Measurements from ENCODE around the gene NDRG4.
A peak's percentile ranks its signal among the peaks of the same experiment; 100 is the strongest.

NDRG4 gene

GRCh38 chr16:58499615-58500351, at the start of gene NDRG4:
Gene NDRG4 (plus strand): TSS chr16:58500143. CDS start chr16:58500249, 106 bp downstream.
- peak; percentile 22 for DNase-seq

GRCh38 chr16:58450590-58450989, 49.4 kb upstream of the NDRG4 start:
- no peak for DNase-seq

- DNase-seq: no peak
Observed at GRCh38 chr16:58451265-58451689, 48.7 kb upstream of the NDRG4 start.

- DNase-seq: no peak
Observed at GRCh38 chr16:58451945-58452401, 48.0 kb upstream of the NDRG4 start.

- no peak for DNase-seq
Observed at GRCh38 chr16:58452640-58453039, 47.3 kb upstream of the NDRG4 start.

- DNase-seq: no peak
Observed at GRCh38 chr16:58454178-58454577, 45.8 kb upstream of the NDRG4 start.

- DNase-seq: no peak
Observed at GRCh38 chr16:58454856-58455255, 45.1 kb upstream of the NDRG4 start.

GRCh38 chr16:58455750-58456149, 44.2 kb upstream of the NDRG4 start:
- DNase-seq: no peak

- DNase-seq: no peak
Observed at GRCh38 chr16:58456193-58456592, 43.8 kb upstream of the NDRG4 start.

GRCh38 chr16:58458606-58459343, 41.2 kb upstream of the NDRG4 start:
- DNase-seq: no peak

GRCh38 chr16:58459344-58460218, 40.4 kb upstream of the NDRG4 start:
- no peak for DNase-seq

- no peak for DNase-seq
Observed at GRCh38 chr16:58460219-58460610, 39.7 kb upstream of the NDRG4 start.

GRCh38 chr16:58461056-58461455, 38.9 kb upstream of the NDRG4 start:
- DNase-seq: no peak

GRCh38 chr16:58461640-58462039, 38.3 kb upstream of the NDRG4 start:
- DNase-seq: no peak

- DNase-seq: no peak
Observed at GRCh38 chr16:58462089-58462488, 37.9 kb upstream of the NDRG4 start.

- DNase-seq: no peak
Observed at GRCh38 chr16:58462499-58462996, 37.4 kb upstream of the NDRG4 start.

GRCh38 chr16:58462997-58463941, 36.7 kb upstream of the NDRG4 start:
- no peak for DNase-seq

GRCh38 chr16:58464047-58464915, 35.7 kb upstream of the NDRG4 start:
- no peak for DNase-seq

- DNase-seq: no peak
Observed at GRCh38 chr16:58464916-58465731, 34.8 kb upstream of the NDRG4 start.

GRCh38 chr16:58465817-58466216, 34.1 kb upstream of the NDRG4 start:
- no peak for DNase-seq
